Measurements from ENCODE around the gene THSD8. TPM values are rescaled to one million over a fixed set of nuclear protein-coding genes. Genes with fewer than 3 reads are reported as not detected.

Gene THSD8
- total RNA-seq, 4 donors from 2014 or later: 1.3 TPM; not detected in 3

DNA sequence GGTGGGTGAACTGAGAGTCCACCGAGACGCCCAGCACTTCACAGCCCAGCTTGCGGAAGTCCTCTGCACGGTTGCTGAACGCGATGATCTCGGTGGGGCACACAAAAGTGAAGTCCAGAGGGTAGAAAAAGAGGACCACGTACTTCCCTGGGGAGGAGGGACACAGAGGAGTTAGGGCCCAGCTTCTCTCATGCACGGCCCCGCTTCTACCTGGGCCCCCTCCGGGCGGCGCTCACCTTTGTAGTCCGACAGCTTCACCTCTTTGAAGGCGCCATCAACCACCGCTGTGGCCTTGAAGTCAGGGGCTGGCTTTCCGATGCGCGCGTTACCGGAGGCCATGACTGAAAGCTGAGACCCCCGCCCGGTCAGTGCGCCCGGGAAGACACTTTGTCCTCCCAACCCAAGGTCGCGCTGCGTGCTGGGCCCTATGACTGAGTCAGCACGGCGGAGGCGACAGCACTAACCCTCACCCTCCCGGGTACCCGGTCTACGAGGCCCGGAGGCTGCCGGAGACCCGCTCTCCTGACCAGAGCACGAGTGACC is 875 bp upstream of the THSD8 start:
- TF ChIP-seq, protein P1, sequence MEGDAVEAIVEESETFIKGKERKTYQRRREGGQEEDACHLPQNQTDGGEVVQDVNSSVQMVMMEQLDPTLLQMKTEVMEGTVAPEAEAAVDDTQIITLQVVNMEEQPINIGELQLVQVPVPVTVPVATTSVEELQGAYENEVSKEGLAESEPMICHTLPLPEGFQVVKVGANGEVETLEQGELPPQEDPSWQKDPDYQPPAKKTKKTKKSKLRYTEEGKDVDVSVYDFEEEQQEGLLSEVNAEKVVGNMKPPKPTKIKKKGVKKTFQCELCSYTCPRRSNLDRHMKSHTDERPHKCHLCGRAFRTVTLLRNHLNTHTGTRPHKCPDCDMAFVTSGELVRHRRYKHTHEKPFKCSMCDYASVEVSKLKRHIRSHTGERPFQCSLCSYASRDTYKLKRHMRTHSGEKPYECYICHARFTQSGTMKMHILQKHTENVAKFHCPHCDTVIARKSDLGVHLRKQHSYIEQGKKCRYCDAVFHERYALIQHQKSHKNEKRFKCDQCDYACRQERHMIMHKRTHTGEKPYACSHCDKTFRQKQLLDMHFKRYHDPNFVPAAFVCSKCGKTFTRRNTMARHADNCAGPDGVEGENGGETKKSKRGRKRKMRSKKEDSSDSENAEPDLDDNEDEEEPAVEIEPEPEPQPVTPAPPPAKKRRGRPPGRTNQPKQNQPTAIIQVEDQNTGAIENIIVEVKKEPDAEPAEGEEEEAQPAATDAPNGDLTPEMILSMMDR (IDR thresholded peaks at IDR 0.05; ENCODE audit: low read depth): no peak

DNA sequence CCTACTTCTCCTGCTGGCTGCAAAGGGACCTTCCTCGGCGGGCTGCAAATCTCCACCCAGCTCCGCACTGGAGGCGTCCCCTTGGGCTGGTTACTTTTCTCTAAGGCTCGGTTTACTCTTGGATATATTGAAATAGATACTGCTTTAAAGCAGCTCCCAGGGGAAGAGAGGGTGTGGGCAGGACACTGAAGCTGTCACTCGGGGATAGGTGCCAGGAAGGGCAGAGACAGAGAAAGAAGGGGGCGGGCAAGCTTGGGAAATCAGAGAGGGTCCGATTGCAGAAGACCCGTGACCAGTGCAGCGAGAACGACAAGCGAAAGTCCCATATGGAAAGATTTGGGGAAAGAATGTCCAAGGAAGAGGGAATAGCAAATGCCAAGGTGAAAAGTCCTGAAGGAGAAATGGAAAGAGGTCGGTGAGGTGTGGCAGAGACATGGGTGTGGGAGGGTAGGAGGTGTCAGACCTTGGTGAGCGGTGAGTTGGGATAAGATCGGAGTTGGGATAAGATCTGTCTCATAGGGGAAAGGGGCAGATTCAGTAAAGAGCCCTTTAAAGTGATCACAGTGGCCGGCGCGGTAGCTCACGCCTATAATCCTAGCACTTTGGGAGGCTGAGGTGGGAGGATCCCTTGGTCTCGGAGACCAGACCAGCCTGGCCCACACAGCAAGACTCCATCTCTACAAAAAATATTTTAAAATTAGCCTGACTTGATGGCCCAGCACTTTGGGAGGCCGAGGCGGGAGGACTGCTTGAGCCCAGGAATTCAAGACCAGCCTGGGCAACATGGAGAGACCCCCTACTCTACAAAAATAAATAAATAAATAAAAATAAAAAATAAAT is 618 bp downstream of the THSD8 start:
- TF ChIP-seq, protein P1 (IDR thresholded peaks at IDR 0.05; ENCODE audit: low read depth): no peak

DNA sequence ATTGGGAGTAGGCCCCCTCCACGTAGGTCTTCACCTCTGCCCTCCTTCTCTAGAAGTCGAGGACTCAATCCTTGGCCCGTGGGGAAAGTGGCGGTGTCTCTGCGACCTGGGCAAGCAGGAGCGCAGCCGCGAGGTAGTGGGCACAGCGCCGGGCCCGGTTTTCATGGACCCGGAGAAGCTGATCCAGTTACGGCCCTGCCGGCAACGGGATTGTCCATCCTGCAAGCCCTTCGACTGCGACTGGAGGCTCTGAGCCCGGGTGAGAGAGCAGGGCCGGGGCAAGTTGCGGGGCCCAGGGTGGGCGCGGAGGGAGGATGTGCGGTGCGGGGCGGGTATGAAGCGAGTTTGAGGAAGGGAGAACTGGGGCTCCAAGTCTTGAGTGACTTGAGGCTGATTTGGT is 2.2 kb downstream of the THSD8 start:
- TF ChIP-seq, protein P1 (IDR thresholded peaks at IDR 0.05; ENCODE audit: low read depth): no peak

DNA sequence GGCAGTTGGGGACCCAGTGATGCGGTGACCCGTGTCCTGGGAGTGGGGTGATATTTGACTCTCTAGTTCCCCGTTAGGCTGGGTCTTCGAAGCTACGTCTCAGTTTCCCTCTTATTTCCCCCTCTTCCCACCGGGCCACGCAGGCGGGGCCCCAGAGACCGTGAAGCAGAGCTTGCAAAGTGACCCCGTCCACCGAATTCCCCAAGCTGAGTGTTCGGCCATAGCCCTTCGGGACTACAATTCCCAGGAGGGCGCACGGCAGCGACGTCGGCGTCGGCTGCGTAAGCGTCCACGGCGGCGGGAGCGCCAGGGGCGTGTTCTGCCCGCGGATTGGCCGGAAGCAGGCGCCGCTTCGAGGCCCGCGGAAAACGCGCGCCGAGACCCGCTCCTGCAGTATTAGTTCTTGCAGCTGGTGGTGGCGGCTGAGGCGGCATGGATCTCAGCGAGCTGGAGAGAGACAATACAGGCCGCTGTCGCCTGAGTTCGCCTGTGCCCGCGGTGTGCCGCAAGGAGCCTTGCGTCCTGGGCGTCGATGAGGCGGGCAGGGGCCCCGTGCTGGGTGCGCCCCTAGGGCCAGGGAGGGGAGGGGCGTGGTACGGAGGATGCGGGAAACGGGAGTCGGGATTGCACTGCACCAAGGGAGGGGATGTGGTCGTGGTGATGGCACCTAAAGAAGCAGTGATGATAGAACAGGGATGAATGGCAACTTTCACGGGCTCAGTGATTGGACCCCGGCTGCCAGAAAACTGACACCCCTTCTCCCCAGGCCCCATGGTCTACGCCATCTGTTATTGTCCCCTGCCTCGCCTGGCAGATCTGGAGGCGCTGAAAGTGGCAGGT is 4.6 kb downstream of the THSD8 start, which contains the start of gene RNASEH2A:
RNASEH2A (plus strand) TSS at position 343 of the 840 bp plus-strand sequence; CDS start at position 433, 90 bp downstream.
- TF ChIP-seq, protein P1 (IDR thresholded peaks at IDR 0.05; ENCODE audit: low read depth): no peak

DNA sequence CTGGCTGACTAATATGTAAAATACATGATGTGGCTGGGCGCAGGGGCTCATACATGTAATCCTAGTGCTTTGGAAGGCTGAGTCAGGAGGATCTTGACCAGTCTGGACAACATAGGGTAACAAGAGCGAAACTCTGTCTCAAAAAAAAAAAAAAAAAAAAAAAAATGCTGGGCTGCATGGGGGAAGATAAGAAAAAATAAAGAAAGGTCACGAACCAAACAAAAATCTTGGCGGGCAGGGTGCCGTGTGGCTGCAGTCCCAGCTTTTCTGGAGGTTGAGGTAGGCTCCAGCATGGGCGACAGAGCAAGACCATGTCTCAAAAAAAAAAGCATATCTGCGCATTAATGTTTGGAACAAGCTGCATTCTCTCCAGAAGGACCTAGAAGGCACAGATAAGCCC is 13.2 kb downstream of the THSD8 start:
- TF ChIP-seq, protein P1 (IDR thresholded peaks at IDR 0.05; ENCODE audit: low read depth): no peak

DNA sequence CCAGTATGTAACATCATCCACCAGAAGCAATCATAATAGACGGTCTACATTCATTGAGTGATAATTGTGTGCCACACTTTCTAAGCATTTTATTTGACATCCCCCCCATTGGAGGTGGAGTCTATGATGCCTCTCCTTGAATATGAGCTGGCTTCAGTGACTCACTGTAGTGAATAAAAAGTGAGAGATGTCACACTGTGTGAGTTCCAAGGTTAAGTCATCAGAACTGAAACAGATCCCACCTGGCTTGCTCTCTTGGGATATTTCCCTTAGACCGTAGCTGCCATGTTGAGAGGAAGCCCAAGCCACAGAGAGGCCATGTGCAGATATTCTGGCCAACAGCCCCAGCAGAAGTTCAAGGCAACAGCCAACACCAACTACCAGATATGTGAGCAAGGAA is 19.9 kb downstream of the THSD8 start:
- TF ChIP-seq, protein P1 (IDR thresholded peaks at IDR 0.05; ENCODE audit: low read depth): no peak

All from subcutaneous adipose tissue (tissue), 4 donors.